ENCODE data around the gene CTNNBL1. TPM values are rescaled to one million over a fixed set of nuclear protein-coding genes. Genes with fewer than 3 reads are reported as not detected.

The CTNNBL1 gene
- total RNA-seq, 1 donor from 2014 or later = 30.0 TPM

GRCh38 chr20:37845878-37846277 is 152.0 kb downstream of the CTNNBL1 start:
- Histone ChIP-seq H3K27me3 (ENCODE audit: control insufficient read depth, insufficient read depth, low read length) (no peaks in the 10 kb centered on the region), H3K4me3 (ENCODE audit: low read depth, low read length) (no peak overlapping the region), H3K36me3 (ENCODE audit: control insufficient read depth, insufficient read depth, low read length) (peaks cover 9% of the 10 kb centered on the region)
- FAIRE-seq (no peak), DNase-seq (ENCODE audit: low read depth) (no peak)
- TF ChIP-seq CTCF (IDR thresholded peaks at IDR 0.05; ENCODE audit: insufficient read depth, low read length, severe bottlenecking) = no peak

GRCh38 chr20:37846573-37846972 is 152.7 kb downstream of the CTNNBL1 start:
- no peak for TF ChIP-seq CTCF (IDR thresholded peaks at IDR 0.05; ENCODE audit: insufficient read depth, low read length, severe bottlenecking)
- Histone ChIP-seq H3K4me3 (ENCODE audit: low read depth, low read length) (no peak overlapping the region), H3K36me3 (ENCODE audit: control insufficient read depth, insufficient read depth, low read length) (peaks cover 9% of the 10 kb centered on the region), H3K27me3 (ENCODE audit: control insufficient read depth, insufficient read depth, low read length) (no peaks in the 10 kb centered on the region)
- FAIRE-seq (no peak), DNase-seq (ENCODE audit: low read depth) (no peak)

- TF ChIP-seq CTCF (IDR thresholded peaks at IDR 0.05; ENCODE audit: insufficient read depth, low read length, severe bottlenecking) = no peak
- no peak for DNase-seq (ENCODE audit: low read depth)
- no peak for FAIRE-seq
- Histone ChIP-seq H3K36me3 (ENCODE audit: control insufficient read depth, insufficient read depth, low read length) (peaks cover 2% of the 10 kb centered on the region), H3K27me3 (ENCODE audit: control insufficient read depth, insufficient read depth, low read length) (no peaks in the 10 kb centered on the region), H3K4me3 (ENCODE audit: low read depth, low read length) (no peak overlapping the region)
These were observed 154.9 kb downstream of the CTNNBL1 start for GRCh38 chr20:37848706-37849105.

- H3K27me3 ChIP-seq (ENCODE audit: control insufficient read depth, insufficient read depth, low read length) = no peaks in the 10 kb centered on the region
- DNase-seq (ENCODE audit: low read depth) = no peak
- FAIRE-seq = no peak
- no peak for TF ChIP-seq CTCF (IDR thresholded peaks at IDR 0.05; ENCODE audit: insufficient read depth, low read length, severe bottlenecking)
- H3K4me3 ChIP-seq (ENCODE audit: low read depth, low read length) = no peak overlapping the region
- H3K36me3 ChIP-seq (ENCODE audit: control insufficient read depth, insufficient read depth, low read length) = peaks cover 2% of the 10 kb centered on the region
These were observed 155.3 kb downstream of the CTNNBL1 start for GRCh38 chr20:37849156-37849555.

GRCh38 chr20:37849566-37849965 is 155.7 kb downstream of the CTNNBL1 start:
- DNase-seq (ENCODE audit: low read depth) (no peak), FAIRE-seq (no peak)
- Histone ChIP-seq H3K36me3 (ENCODE audit: control insufficient read depth, insufficient read depth, low read length) (peaks cover 3% of the 10 kb centered on the region), H3K27me3 (ENCODE audit: control insufficient read depth, insufficient read depth, low read length) (no peaks in the 10 kb centered on the region), H3K4me3 (ENCODE audit: low read depth, low read length) (no peak overlapping the region)
- TF ChIP-seq CTCF (IDR thresholded peaks at IDR 0.05; ENCODE audit: insufficient read depth, low read length, severe bottlenecking) = no peak

- no peak for TF ChIP-seq CTCF (IDR thresholded peaks at IDR 0.05; ENCODE audit: insufficient read depth, low read length, severe bottlenecking)
- Histone ChIP-seq H3K36me3 (ENCODE audit: control insufficient read depth, insufficient read depth, low read length) (peaks cover 3% of the 10 kb centered on the region), H3K4me3 (ENCODE audit: low read depth, low read length) (no peak overlapping the region), H3K27me3 (ENCODE audit: control insufficient read depth, insufficient read depth, low read length) (no peaks in the 10 kb centered on the region)
- FAIRE-seq (no peak), DNase-seq (ENCODE audit: low read depth) (no peak)
These were observed 156.3 kb downstream of the CTNNBL1 start for GRCh38 chr20:37850036-37850592.

Data from bronchial epithelial cell (primary cell).